Hepatocyte (in vitro differentiated cells): ENCODE results near the gene NHLH1. TPM values are rescaled to one million over a fixed set of nuclear protein-coding genes. Genes with fewer than 3 reads are reported as not detected.

ENCODE experiments used
- DNase-seq: peaks from one replicate; pipeline ENCODE4 v3.0.0-alpha.2; 2016; ENCODE audit warnings: low spot score
- H2AFZ ChIP-seq: fragments of 200-600 bp; sonication (generic); 2 replicates; pipeline ENCODE4 v1.6.0; 2016; ENCODE audit warnings: antibody characterized with exemption, mild to moderate bottlenecking
- H3K27ac ChIP-seq: fragments of 200-600 bp; sonication (generic); 2 replicates; pipeline ENCODE4 v1.5.1; 2016; ENCODE audit warnings: mild to moderate bottlenecking
- H3K27me3 ChIP-seq: fragments of 200-600 bp; sonication (generic); 2 replicates; pipeline ENCODE4 v1.6.1; 2016
- H3K36me3 ChIP-seq: fragments of 200-600 bp; sonication (generic); replicated peaks from 2 replicates; pipeline ENCODE4 v1.5.1; 2016; ENCODE audit warnings: low read depth; ENCODE audit not compliant: insufficient read depth
- H3K4me1 ChIP-seq: fragments of 200-600 bp; sonication (generic); 2 replicates; pipeline ENCODE4 v1.5.1; 2016; ENCODE audit warnings: mild to moderate bottlenecking, moderate library complexity; ENCODE audit not compliant: insufficient read depth
- H3K4me2 ChIP-seq: fragments of 200-600 bp; sonication (generic); 2 replicates; pipeline ENCODE4 v1.6.0; 2016
- H3K4me3 ChIP-seq: fragments of 200-600 bp; sonication (generic); 2 replicates; pipeline ENCODE4 v1.5.1; 2016; ENCODE audit warnings: mild to moderate bottlenecking
- H3K79me2 ChIP-seq: fragments of 200-600 bp; sonication (generic); 2 replicates; pipeline ENCODE4 v1.6.0; 2017; ENCODE audit warnings: mild to moderate bottlenecking
- H3K9me2 ChIP-seq: fragments of 200-600 bp; sonication (generic); replicated peaks from 2 replicates; pipeline ENCODE4 v1.6.0; 2017; ENCODE audit warnings: mild to moderate bottlenecking; ENCODE audit not compliant: insufficient read depth
- H3K9me3 ChIP-seq: fragments of 200-600 bp; sonication (generic); 2 replicates; pipeline ENCODE4 v1.5.1; 2016; ENCODE audit warnings: low read depth, mild to moderate bottlenecking
- H4K20me1 ChIP-seq: fragments of 200-600 bp; sonication (generic); 2 replicates; pipeline ENCODE4 v1.6.0; 2016; ENCODE audit warnings: mild to moderate bottlenecking; ENCODE audit not compliant: insufficient read depth, poor library complexity, severe bottlenecking
- EZH2 ChIP-seq: fragments of 200-600 bp; sonication (generic); IDR thresholded peaks from 2 replicates; pipeline ENCODE4 v1.6.1; 2016; ENCODE audit warnings: antibody characterized with exemption, mild to moderate bottlenecking, borderline replicate concordance
- EZH2phosphoT487 ChIP-seq: fragments of 200-600 bp; sonication (generic); IDR thresholded peaks from one replicate; pipeline ENCODE4 v1.6.1; 2018; ENCODE audit warnings: antibody characterized with exemption, mild to moderate bottlenecking, low read depth, moderate library complexity; ENCODE audit not compliant: unreplicated experiment, severe bottlenecking
- WGBS: methylation state at CpG from one replicate; pipeline ENCODE4 v1.1.6; 2016; ENCODE audit warnings: low lambda C conversion rate; ENCODE audit errors: missing lambda C conversion rate; 5-methylcytosine and 5-hydroxymethylcytosine counted together
- polyA plus RNA-seq: library from polyadenylated mRNA; unstranded; fragments of >200 nt; fragmentation: Nextera tagmentation; extraction: Ambion mirVana; gene quantifications from 2 replicates; pipeline ENCODE4 v1.2.1, GENCODE V29; 2016
- total RNA-seq: library from RNA; depleted of rRNA; stranded (reverse); fragments of >200 nt; gene quantifications from 2 replicates; pipeline ENCODE4 v1.2.3, GENCODE V29; 2014
- TF ChIP-seq, protein P1 (sequence below): fragments of 200-600 bp; sonication (generic); IDR thresholded peaks from 2 replicates; pipeline ENCODE4 v1.5.1; 2016; ENCODE audit warnings: antibody characterized with exemption, mild to moderate bottlenecking; ENCODE audit not compliant: poor library complexity

Gene NHLH1
- total and polyA plus RNA-seq, 2 experiments from 2014 or later: 0.13 TPM; not detected in 1

DNA sequence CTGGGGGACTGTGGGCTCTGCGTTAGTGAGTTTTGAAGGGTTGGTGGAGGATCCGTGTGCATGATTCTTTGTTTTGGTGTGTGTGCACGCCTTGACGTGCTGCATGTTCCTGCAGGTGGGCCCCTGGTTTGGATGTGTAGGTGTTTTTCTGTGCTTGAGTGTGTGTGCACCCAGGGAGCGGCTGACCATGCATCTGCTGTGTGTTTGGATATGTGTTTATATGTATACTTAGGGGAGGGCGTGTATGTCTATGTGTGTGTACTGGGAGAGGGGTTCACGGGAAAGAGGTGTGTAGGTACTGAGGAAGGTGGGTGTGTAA lies 34.6 kb downstream of the NHLH1 start:
- Histone ChIP-seq H3K27ac (peak overlapping the region; percentile 95), H3K4me1 (peaks cover 14% of the 10 kb centered on the region), H3K4me2 (peak overlapping the region; percentile 89), H3K9me3 (no peaks in the 10 kb centered on the region), H4K20me1 (no peaks in the 10 kb centered on the region), H3K79me2 (peaks cover 59% of the 10 kb centered on the region), H2AFZ (peak overlapping the region; percentile 100), H3K36me3 (no peaks in the 10 kb centered on the region), H3K4me3 (peak overlapping the region; percentile 100), H3K27me3 (no peaks in the 10 kb centered on the region), H3K9me2 (no peaks in the 10 kb centered on the region)
- WGBS: 21% methylated on average over 7 of the region's 7 CpGs
- TF ChIP-seq, protein P1, sequence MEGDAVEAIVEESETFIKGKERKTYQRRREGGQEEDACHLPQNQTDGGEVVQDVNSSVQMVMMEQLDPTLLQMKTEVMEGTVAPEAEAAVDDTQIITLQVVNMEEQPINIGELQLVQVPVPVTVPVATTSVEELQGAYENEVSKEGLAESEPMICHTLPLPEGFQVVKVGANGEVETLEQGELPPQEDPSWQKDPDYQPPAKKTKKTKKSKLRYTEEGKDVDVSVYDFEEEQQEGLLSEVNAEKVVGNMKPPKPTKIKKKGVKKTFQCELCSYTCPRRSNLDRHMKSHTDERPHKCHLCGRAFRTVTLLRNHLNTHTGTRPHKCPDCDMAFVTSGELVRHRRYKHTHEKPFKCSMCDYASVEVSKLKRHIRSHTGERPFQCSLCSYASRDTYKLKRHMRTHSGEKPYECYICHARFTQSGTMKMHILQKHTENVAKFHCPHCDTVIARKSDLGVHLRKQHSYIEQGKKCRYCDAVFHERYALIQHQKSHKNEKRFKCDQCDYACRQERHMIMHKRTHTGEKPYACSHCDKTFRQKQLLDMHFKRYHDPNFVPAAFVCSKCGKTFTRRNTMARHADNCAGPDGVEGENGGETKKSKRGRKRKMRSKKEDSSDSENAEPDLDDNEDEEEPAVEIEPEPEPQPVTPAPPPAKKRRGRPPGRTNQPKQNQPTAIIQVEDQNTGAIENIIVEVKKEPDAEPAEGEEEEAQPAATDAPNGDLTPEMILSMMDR: no peak
- TF ChIP-seq EZH2 (no peak), EZH2phosphoT487 (no peak)
- DNase-seq: no peak

DNA sequence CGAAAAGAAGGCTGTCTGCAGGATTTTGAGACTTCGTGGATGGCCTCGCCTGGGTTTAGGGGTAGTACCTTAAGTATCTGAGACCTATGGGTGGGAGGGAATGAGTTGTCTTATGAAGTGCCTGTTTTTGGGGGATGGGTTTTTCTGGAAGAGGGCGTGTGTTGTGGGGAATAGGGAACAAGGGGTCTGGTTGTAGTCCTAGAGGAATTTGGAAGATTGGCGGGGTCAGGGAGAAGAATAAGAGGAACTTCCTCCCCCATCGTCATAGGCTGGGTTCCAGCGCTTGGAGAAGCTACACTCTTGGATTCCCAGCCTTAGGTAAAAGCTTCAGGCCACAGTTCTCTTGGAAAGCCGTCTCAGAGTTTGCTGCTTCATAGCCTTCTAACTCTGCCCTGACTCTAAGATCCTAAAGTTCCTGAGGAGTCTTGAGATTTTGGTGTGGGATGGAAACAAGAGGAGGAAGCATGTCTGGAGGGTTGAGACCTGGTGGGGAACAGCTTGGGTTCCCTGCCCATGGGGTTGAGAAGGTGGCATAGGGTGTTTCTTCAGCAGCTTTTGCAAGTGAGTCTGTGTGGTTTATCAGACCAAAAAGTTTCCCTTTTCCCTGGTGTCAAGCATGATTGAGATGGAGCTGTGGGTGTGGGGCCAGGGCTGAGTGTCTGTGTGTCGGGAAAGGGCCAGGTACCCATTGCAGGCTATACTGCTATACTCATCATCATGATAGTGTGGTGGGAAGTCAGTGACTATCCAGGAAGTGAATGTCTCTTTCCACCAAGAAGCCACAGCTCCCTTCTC lies 35.3 kb downstream of the NHLH1 start:
- WGBS: 63% methylated on average over 9 of the region's 9 CpGs
- TF ChIP-seq EZH2phosphoT487 (no peak), EZH2 (no peak)
- TF ChIP-seq, protein P1: no peak
- peaks cover 67% of the 10 kb centered on the region for H3K79me2 ChIP-seq
- H3K27me3 ChIP-seq: no peaks in the 10 kb centered on the region
- peak overlapping the region; percentile 89 for H3K4me2 ChIP-seq
- H3K4me3 ChIP-seq: peak overlapping the region; percentile 100
- no peak overlapping the region for H3K27ac ChIP-seq
- no peak overlapping the region for H2AFZ ChIP-seq
- no peaks in the 10 kb centered on the region for H4K20me1 ChIP-seq
- H3K9me2 ChIP-seq: no peaks in the 10 kb centered on the region
- H3K36me3 ChIP-seq: no peaks in the 10 kb centered on the region
- DNase-seq: peak; percentile 3
- no peaks in the 10 kb centered on the region for H3K9me3 ChIP-seq
- peaks cover 14% of the 10 kb centered on the region for H3K4me1 ChIP-seq

DNA sequence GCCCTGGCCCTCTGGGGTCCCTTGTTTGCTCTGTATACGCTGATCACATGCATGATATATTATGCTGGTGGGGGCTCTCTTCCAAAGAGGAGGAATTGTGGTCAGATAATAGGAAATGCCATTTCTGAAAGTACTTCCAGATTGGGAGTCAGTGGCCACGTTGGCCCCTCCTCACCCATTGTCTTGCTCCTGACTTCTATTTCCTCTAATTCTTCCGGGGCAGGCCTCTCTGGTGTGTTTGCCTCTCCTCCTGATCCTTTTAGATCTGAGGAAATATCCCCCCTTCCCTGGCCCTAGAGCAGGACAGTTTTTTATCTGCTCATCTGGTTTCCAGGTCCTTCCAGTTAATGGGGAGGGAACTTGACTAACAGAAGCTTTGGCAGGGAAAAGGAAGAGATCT lies 36.4 kb downstream of the NHLH1 start:
- Histone ChIP-seq H3K9me3 (no peaks in the 10 kb centered on the region), H3K4me2 (no peak overlapping the region), H3K27ac (no peak overlapping the region), H3K27me3 (no peaks in the 10 kb centered on the region), H3K36me3 (no peaks in the 10 kb centered on the region), H3K9me2 (no peaks in the 10 kb centered on the region), H3K79me2 (peaks cover 75% of the 10 kb centered on the region), H3K4me1 (peaks cover 24% of the 10 kb centered on the region), H2AFZ (no peak overlapping the region), H3K4me3 (no peak overlapping the region), H4K20me1 (no peaks in the 10 kb centered on the region)
- 48% methylated on average over 3 of the region's 3 CpGs for WGBS
- peak; percentile 0 for DNase-seq
- no peak for TF ChIP-seq EZH2phosphoT487
- no peak for TF ChIP-seq EZH2
- TF ChIP-seq, protein P1: no peak

DNA sequence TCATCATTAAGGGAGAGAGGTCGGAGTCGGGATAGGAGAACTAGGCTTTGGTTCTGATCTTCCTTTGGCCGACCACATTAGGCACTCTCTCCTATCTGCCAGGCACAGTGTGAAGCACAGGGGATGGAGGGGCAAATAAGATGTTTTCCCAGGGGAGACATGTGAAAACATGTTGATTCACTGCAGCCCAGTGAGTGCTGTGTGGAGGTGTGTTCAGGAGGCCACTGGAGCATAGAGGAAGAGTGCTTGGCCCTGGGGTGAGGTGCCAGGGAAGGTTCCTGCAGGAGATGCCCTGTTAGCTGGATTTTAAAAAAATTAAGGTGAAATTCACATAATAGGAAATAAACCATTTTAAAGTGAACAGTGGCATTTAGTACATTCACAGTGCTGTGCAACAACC lies 37.2 kb downstream of the NHLH1 start:
- Histone ChIP-seq H3K27ac (no peak overlapping the region), H3K36me3 (no peaks in the 10 kb centered on the region), H3K9me2 (no peaks in the 10 kb centered on the region), H2AFZ (no peak overlapping the region), H3K4me2 (no peak overlapping the region), H3K9me3 (no peaks in the 10 kb centered on the region), H3K4me3 (no peak overlapping the region), H3K27me3 (no peaks in the 10 kb centered on the region), H4K20me1 (no peaks in the 10 kb centered on the region), H3K79me2 (peaks cover 82% of the 10 kb centered on the region), H3K4me1 (peaks cover 25% of the 10 kb centered on the region)
- 90% methylated on average over 3 of the region's 3 CpGs for WGBS
- DNase-seq: peak; percentile 1
- no peak for TF ChIP-seq EZH2
- TF ChIP-seq, protein P1: no peak
- TF ChIP-seq EZH2phosphoT487: no peak
